ENCODE data around the gene SPEN.
"Not testable (repeated sequence)": the region's sequence is repeated elsewhere in the genome, so short reads cannot be mapped to it uniquely, and the experiment has no call there.

SPEN gene

DNA sequence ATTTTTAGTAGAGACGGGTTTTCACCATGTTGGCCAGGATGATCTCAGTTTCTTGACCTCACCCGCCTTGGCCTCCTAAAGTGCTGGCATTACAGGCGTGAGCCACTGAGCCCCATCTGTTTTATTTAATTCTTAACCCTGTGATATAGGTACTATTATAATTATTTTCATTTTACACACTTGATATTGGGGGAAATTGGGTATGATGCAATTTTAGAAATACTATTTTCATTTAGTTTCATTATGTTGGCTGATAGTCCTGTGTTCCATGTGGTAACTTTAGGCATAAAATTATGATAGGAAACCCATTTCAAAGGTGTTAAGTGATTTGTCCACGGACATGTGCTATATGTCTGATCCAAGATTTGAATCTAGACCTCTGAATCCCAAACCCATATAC lies 61.1 kb downstream of the SPEN start:
- DNase-seq, result no peak

DNA sequence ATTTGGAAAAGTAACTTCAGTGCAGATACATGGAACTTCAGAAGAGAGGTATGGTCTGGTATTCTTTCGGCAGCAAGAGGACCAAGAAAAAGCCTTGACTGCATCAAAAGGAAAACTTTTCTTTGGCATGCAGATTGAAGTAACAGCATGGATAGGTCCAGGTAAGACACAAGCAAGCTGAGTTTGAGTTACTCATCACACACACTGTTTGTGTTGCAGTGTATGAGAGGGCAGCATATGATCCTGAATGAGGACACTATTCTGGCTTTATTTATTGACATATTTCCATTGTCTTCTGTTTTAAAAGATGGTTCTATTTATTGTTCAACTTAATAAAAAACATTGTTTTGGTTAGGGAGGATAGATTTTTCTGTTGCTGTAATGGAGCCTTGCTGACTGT lies 63.6 kb downstream of the SPEN start:
- DNase-seq, result no peak

DNA sequence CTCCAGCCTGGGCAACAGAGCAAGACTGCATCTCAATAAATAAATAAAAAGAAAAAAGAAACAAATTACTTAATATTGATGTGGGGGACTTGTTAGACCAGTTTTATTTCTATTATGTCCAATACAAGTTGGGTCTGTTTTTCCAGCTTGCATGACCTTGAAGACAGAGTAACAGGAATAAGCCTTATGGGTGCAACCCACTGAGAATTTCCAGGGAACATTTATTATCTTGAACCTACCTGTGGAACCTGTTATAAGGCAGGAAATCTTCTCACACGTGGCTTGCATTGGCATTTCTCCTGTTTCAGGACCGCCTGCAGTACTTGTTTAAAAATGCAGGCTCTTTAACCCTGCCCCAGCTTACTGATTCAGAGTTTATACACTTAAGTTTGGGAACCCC lies 64.4 kb downstream of the SPEN start:
- no peak for DNase-seq

DNA sequence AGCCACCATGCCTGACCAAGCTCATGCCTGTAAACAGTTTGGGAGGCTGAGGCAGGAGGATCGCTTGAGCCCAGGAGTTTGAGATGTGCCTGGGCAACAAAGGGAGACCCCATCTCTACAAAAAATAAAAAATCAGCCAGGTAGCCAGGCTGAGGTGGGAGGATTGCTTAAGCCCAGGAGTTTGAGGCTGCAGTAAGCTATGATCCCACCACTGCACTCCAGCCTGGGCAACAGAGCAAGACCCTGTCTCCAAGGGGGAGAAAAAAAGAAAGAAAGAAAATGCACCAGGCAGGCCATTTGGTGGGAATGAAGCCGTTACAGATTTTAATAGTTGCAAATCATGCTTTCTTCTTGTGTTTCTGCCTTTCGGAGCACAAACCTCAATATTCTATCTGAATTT lies 66.1 kb downstream of the SPEN start:
- DNase-seq, result not testable (repeated sequence)

DNA sequence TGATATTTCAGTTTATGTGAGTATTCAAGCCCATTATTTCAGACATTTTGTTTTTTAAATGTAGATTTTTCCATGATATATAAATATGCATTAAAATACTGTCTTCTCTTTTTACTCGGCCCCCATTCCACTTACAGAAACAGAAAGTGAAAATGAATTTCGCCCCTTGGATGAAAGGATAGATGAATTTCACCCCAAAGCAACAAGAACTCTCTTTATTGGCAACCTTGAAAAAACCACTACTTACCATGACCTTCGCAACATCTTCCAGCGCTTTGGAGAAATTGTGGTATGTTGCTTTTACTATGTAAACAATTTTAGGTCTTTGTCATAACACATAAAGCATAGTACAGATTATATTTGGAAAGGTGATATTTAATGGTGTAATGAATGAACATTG lies 68.5 kb downstream of the SPEN start:
- no peak for DNase-seq

DNA sequence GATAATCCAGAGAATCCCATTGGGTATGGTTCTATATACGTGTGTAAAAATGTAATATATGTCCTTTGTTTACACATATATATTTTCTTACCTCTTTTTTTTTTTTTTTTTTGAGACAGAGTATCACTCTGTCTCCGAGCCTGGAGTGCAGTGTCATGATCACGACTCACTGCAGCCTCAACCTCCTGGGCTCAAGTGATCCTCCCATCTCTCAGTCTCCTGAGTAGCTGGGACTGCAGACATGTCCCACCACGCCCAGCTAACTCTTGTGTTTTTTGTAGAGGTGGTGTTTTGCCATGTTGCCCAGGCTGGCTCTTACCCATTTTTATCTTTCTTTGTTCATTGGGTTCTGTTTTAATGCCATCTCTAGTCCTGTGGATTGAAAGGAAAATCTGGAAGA lies 68.9 kb downstream of the SPEN start:
- DNase-seq, result peak; percentile 59

DNA sequence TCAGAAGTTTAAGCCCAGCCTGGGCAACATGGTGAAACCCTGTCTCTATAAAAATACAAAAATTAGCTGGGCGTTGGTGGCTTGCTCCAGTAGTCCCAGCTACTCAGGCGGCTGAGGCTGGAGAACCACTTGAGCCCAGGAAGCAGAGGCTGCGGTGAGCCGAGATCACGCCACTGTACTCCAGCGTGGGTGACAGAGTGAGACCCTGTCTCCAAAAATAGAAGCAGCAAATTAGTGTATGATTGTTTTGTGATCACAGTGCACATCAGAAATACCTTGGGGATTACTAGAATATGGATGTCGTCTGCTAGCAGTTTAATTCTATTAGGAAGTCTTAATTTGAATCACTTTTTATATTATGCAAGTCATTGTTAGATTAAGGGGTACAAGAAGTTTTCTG lies 69.4 kb downstream of the SPEN start:
- no peak for DNase-seq

DNA sequence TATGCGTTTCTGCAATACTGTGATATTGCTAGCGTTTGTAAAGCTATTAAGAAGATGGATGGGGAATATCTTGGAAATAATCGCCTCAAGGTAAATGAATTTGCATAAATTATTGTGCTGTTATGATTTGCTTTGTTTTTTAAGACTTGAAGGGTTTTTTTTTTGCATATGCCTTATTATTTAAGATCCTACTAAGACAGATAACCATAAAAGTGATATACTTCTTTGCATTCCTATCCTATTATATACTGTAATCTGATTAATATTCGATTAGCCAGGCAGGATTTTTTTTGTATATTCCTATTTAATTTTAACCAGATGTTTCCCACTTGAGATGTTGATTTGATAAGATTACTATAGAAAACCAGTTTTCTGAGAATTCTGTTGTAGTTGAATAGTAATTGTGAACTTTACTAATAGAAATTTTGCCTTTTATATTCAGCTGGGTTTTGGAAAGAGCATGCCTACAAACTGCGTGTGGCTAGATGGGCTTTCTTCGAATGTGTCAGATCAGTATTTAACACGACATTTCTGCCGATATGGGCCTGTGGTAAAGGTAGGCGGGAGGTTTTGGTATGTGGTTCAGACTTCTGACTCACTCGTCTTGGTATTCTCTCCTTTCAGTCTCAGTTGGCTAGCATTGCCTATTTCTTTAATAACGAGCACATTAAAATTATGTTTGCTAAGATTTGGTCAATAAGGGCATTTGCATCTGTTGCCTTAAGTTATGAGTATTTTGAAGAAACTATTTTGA lies 71.6 kb downstream of the SPEN start:
- DNase-seq, result peak; percentile 87

DNA sequence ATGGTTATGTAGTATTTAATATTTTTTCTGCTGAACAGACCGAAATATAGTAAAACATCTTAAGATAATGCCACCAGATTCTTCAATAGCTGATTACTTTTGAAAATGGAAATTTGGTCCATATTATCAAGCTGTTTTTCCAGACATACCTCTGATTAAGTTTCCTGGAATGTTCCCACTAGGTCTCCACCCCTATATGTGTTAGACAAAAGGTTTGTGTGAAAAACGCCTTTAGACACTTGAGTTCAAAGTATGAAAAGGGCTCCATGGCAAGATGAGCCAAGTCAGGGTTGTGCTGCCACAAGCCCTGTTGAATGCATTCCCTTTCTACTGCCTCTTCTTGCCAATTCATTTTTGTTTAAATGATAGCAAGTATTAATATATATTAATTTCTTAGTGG lies 75.7 kb downstream of the SPEN start:
- DNase-seq, result peak; percentile 73

DNA sequence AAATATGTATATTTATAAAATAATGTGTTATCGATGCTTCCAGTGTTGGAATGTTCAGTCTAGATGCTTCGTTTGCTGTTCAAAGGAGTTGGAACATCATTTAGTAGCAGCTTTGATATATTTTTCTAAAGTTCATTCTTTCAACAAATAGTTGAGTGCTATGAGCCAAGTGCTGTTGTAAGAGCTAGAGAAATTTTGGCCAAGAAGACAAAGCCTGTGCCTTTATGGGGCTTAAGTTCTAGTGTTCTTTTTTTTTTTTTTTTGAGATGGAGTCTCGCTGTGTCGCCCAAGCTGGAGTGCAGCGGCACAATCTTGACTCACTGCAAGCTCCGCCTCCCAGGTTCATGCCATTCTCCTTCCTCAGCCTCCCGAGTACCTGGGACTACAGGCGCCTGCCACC lies 78.9 kb downstream of the SPEN start:
- not testable (repeated sequence) for DNase-seq

DNA sequence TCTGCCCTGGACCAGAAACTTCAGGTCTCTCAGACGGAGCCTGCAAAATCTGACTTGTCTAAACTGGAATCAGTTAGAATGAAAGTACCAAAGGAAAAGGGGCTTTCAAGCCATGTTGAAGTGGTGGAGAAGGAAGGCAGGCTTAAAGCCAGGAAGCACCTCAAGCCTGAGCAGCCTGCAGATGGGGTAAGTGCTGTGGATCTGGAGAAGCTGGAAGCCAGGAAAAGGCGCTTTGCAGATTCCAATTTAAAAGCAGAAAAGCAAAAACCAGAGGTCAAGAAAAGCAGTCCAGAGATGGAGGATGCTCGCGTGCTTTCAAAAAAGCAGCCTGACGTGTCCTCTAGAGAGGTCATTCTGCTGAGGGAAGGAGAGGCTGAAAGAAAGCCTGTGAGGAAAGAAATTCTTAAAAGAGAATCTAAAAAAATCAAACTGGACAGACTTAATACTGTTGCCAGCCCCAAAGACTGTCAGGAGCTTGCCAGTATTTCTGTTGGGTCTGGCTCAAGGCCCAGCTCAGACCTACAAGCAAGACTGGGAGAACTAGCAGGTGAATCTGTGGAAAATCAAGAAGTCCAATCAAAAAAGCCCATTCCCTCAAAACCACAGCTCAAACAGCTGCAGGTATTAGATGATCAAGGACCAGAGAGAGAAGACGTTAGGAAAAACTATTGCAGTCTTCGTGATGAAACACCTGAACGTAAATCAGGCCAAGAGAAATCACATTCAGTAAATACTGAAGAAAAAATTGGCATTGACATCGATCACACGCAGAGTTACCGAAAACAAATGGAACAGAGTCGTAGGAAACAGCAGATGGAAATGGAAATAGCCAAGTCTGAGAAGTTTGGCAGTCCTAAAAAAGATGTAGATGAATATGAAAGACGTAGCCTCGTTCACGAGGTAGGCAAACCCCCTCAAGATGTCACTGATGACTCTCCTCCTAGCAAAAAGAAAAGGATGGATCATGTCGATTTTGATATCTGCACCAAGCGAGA lies 81.8 kb downstream of the SPEN start:
- no peak for DNase-seq

DNA sequence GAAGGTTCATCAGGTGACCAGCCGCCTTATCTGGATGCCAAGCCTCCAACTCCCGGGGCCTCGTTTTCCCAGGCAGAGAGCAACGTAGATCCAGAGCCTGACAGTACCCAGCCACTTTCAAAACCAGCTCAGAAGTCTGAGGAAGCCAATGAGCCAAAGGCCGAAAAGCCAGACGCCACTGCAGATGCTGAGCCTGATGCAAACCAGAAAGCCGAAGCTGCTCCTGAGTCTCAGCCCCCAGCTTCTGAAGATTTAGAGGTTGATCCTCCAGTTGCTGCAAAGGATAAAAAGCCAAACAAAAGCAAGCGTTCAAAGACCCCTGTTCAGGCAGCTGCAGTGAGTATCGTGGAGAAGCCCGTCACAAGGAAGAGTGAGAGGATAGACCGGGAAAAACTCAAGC lies 83.9 kb downstream of the SPEN start:
- no peak for DNase-seq

DNA sequence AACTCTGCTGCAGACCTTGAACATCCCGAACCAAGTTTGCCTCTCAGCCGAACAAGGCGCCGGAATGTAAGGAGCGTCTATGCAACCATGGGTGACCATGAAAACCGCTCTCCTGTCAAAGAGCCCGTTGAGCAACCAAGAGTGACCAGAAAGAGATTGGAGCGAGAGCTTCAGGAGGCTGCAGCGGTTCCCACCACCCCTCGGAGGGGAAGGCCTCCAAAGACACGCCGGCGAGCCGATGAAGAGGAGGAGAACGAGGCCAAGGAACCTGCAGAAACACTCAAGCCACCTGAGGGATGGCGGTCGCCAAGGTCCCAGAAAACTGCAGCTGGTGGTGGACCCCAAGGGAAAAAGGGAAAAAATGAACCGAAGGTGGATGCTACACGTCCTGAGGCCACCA lies 84.4 kb downstream of the SPEN start:
- DNase-seq, result no peak

DNA sequence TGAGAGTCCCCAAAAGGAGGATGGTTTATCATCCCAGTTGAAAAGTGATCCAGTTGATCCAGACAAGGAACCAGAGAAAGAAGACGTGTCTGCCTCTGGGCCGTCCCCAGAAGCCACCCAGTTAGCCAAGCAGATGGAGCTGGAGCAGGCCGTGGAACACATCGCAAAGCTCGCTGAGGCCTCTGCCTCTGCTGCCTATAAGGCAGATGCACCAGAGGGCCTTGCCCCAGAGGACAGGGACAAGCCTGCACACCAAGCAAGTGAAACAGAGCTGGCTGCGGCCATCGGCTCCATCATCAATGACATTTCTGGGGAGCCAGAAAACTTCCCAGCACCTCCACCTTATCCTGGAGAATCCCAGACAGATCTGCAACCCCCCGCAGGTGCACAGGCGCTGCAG lies 85.1 kb downstream of the SPEN start:
- no peak for DNase-seq

DNA sequence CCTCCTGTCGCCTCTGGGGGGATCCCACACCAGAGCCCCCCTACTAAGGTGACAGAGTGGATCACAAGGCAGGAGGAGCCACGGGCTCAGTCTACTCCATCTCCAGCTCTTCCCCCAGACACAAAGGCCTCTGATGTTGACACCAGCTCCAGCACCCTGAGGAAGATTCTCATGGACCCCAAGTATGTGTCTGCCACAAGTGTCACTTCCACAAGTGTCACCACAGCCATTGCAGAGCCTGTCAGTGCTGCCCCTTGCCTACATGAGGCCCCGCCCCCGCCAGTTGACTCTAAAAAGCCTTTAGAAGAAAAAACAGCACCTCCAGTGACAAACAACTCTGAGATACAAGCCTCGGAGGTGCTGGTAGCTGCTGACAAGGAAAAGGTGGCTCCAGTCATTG lies 86.2 kb downstream of the SPEN start:
- DNase-seq, result no peak

DNA sequence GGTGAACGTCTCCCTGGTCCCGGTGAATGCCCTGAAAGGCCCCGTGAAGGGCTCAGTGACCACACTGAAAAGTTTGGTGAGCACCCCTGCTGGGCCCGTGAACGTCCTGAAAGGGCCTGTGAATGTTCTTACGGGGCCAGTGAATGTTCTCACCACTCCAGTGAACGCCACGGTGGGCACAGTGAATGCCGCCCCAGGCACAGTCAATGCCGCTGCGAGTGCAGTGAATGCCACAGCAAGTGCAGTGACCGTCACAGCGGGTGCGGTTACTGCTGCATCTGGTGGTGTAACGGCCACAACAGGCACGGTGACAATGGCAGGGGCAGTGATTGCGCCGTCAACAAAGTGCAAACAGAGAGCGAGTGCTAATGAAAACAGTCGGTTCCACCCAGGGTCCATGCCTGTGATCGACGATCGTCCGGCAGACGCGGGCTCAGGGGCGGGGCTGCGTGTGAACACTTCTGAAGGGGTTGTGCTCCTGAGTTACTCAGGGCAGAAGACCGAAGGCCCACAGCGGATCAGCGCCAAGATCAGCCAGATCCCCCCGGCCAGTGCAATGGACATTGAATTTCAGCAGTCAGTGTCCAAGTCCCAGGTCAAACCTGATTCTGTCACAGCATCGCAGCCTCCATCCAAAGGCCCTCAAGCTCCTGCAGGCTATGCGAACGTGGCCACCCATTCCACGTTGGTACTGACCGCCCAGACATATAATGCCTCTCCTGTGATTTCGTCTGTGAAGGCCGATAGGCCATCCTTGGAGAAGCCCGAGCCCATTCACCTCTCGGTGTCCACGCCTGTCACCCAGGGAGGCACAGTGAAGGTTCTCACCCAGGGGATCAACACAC lies 86.9 kb downstream of the SPEN start:
- DNase-seq, result no peak

DNA sequence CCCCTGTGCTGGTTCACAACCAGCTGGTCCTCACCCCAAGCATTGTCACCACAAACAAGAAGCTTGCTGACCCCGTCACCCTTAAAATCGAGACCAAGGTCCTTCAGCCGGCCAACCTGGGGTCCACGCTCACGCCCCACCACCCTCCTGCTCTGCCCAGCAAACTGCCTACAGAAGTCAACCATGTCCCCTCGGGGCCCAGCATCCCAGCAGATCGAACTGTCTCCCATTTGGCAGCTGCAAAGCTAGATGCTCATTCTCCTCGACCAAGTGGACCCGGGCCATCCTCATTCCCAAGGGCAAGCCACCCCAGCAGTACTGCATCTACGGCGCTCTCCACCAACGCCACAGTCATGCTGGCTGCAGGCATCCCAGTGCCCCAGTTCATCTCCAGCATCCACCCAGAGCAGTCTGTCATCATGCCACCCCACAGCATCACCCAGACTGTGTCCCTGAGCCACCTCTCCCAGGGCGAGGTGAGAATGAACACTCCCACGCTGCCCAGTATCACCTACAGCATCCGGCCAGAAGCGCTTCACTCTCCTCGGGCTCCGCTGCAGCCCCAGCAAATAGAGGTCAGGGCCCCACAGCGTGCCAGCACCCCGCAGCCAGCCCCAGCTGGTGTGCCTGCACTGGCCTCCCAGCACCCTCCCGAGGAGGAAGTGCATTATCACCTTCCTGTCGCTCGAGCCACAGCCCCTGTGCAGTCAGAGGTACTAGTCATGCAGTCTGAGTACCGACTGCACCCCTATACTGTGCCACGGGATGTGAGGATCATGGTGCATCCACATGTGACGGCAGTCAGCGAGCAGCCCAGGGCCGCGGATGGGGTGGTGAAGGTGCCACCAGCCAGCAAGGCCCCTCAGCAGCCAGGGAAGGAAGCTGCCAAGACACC lies 87.8 kb downstream of the SPEN start:
- DNase-seq, result no peak

DNA sequence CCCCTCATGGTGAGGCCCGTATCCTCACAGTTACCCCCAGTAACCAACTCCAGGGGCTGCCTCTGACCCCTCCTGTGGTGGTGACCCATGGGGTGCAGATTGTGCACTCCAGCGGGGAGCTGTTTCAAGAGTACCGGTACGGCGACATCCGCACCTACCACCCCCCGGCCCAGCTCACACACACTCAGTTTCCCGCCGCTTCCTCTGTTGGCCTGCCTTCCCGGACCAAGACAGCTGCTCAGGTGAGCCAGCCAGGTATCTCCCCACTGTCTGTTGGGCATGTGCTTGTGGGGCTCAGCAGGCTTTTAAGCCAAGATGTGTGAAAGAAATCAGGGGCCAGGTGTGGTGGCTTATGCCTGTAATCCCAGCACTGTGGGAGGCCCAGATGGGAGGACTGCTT lies 88.5 kb downstream of the SPEN start:
- DNase-seq, result no peak

DNA sequence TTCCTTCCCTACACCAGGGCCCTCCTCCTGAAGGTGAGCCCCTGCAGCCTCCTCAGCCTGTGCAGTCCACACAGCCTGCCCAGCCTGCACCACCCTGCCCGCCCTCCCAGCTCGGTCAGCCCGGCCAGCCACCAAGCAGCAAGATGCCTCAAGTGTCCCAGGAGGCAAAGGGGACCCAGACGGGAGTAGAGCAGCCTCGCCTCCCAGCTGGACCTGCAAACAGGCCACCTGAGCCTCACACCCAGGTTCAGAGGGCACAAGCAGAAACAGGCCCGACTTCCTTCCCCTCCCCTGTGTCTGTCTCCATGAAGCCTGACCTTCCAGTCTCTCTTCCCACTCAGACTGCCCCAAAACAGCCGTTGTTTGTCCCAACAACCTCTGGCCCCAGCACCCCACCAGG lies 89.6 kb downstream of the SPEN start:
- no peak for DNase-seq

DNA sequence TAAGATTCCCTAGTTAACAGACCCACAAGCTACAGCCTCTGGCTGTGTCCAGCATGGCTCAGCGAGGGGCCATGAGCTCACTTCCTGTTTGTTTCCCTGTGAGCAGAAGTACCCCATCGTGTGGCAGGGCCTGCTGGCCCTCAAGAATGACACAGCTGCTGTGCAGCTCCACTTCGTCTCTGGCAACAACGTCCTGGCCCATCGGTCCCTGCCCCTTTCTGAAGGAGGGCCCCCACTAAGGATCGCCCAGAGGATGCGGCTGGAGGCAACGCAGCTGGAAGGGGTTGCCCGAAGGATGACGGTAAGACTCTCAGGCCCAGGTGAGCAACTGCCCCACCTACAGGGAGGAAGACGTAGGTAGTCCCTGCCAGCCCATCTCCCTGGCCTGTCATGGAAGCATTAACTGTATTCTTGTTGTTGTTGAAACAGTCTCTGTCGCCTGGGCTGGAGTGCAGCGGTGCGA lies 90.2 kb downstream of the SPEN start:
- DNase-seq, result no peak

DNA sequence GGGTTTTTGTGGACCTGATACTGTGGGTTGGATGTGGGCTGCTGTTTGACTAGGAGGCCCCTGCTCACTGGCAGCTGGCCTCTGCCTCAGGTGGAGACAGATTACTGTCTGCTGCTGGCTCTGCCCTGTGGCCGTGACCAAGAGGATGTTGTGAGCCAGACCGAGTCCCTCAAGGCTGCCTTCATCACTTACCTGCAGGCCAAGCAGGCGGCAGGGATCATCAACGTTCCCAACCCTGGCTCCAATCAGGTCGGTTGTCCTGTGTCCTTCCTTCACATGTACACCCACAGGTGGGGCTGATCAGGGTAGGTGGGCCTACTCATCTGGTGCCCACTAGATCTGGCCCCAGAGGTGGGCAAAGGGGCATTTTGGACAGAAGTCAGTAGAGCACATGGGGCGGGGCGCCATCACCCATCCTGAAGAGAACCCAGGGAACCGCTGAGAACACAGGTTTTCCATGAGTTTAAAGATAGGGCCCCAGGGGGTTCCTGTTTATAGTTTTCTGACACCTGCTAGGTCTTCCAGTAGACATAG lies 91.2 kb downstream of the SPEN start:
- DNase-seq, result no peak

Data from fibroblast of skin of right biceps (primary cell).